Dendritic cell treated with granulocyte-macrophage colony-stimulating factor and Interleukin-4, amounts not matched to agents 40 ng/mL and 50 ng/mL, for 4 days (primary cell): ENCODE measurements around the gene CTSG.
"Not testable (repeated sequence)": the region's sequence is repeated elsewhere in the genome, so short reads cannot be mapped to it uniquely, and the experiment has no call there.

Experiments used
- H3K27ac Mint-ChIP-seq: one replicate; pipeline ENCODE4 v1.8.0; 2022; ENCODE audit warnings: mild to moderate bottlenecking, mixed read lengths
- H3K27me3 Mint-ChIP-seq: one replicate; pipeline ENCODE4 v1.8.0; 2022; ENCODE audit warnings: mild to moderate bottlenecking, mixed read lengths
- H3K36me3 Mint-ChIP-seq: one replicate; pipeline ENCODE4 v1.8.0; 2022; ENCODE audit warnings: low read depth, mixed read lengths
- H3K4me1 Mint-ChIP-seq: one replicate; pipeline ENCODE4 v1.8.0; 2022; ENCODE audit warnings: low read depth, mixed read lengths
- H3K4me3 Mint-ChIP-seq: one replicate; pipeline ENCODE4 v1.8.0; 2022; ENCODE audit warnings: mild to moderate bottlenecking, moderate library complexity, mixed read lengths
- H3K9me3 Mint-ChIP-seq: one replicate; pipeline ENCODE4 v1.8.0; 2022; ENCODE audit warnings: mixed read lengths
- intact Hi-C: fragments of 100-400 bp; cut with micrococcal nuclease; formaldehyde crosslinking; loops from one replicate; pipeline ENCODE4 v1.15.0; 2022

CTSG gene

GRCh38 chr14:24576182-24576581 is at the start of gene CTSG:
Gene CTSG (minus strand): TSS chr14:24576250. CDS start chr14:24576223, 27 bp downstream.
- peaks cover 45% of the 10 kb centered on the region for H3K4me1 Mint-ChIP-seq
- intact Hi-C loops, result no loop called here
- H3K27me3 Mint-ChIP-seq, result no peaks in the 10 kb centered on the region
- no peaks in the 10 kb centered on the region for H3K9me3 Mint-ChIP-seq
- no peak within 1 kb of the TSS for H3K4me3 Mint-ChIP-seq
- no peaks in the 10 kb centered on the region for H3K36me3 Mint-ChIP-seq
- peak within 1 kb of the TSS; percentile 3 for H3K27ac Mint-ChIP-seq

DNA sequence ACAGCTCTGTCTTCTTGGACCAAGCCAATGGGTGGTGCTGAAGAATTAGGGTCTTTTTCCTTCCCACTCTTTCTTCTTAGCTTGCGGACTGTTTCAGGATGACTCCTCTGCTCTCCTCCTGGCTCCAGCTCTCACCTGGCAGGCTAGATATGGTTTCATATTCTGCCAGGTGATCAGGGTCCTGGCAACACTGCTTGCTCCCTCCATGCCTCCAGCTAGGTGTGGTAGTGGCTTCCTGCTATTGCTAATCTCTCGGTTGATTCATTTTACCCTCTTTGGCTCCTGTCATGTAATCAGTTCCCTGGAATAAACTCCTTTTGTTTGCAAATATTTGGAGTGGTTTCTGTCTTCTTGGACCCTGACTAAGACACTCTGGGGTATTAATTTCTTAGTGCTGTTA is 37.7 kb upstream of the CTSG start:
- H3K4me1 Mint-ChIP-seq, result peaks cover 26% of the 10 kb centered on the region
- intact Hi-C loops, result no loop called here
- no peak overlapping the region for H3K27ac Mint-ChIP-seq
- no peaks in the 10 kb centered on the region for H3K27me3 Mint-ChIP-seq
- peaks cover 10% of the 10 kb centered on the region for H3K9me3 Mint-ChIP-seq
- no peak overlapping the region for H3K4me3 Mint-ChIP-seq
- H3K36me3 Mint-ChIP-seq, result no peaks in the 10 kb centered on the region

- peaks cover 28% of the 10 kb centered on the region for H3K4me1 Mint-ChIP-seq
- H3K4me3 Mint-ChIP-seq, result no peak overlapping the region
Observed at GRCh38 chr14:24613241-24613640, 37.2 kb upstream of the CTSG start.

GRCh38 chr14:24612196-24612595 is 36.1 kb upstream of the CTSG start:
- Mint-ChIP-seq H3K36me3 (no peaks in the 10 kb centered on the region), H3K27ac (peak overlapping the region; percentile 21), H3K4me1 (peaks cover 39% of the 10 kb centered on the region), H3K9me3 (peaks cover 10% of the 10 kb centered on the region), H3K4me3 (no peak overlapping the region), H3K27me3 (no peaks in the 10 kb centered on the region)
- intact Hi-C loops, result no loop called here

More at GRCh38 chr14:24613241-24613640, 37.2 kb upstream of the CTSG start:
- intact Hi-C loops, result no loop called here
- peaks cover 10% of the 10 kb centered on the region for H3K9me3 Mint-ChIP-seq
- H3K36me3 Mint-ChIP-seq, result no peaks in the 10 kb centered on the region
- no peaks in the 10 kb centered on the region for H3K27me3 Mint-ChIP-seq
- peak overlapping the region; percentile 21 for H3K27ac Mint-ChIP-seq

- peaks cover 58% of the 10 kb centered on the region for H3K4me1 Mint-ChIP-seq
- no peak within 1 kb of the TSS for H3K27ac Mint-ChIP-seq
- intact Hi-C loops, result no loop called here
- H3K4me3 Mint-ChIP-seq, result no peak within 1 kb of the TSS
- peaks cover 10% of the 10 kb centered on the region for H3K9me3 Mint-ChIP-seq
- H3K36me3 Mint-ChIP-seq, result no peaks in the 10 kb centered on the region
- peaks cover 2% of the 10 kb centered on the region for H3K27me3 Mint-ChIP-seq
Observed at GRCh38 chr14:24609655-24610344, 33.8 kb upstream of the CTSG start, which contains the start of gene GZMH. Gene GZMH (minus strand): TSS chr14:24609685. CDS start chr14:24609613, 72 bp downstream.

DNA sequence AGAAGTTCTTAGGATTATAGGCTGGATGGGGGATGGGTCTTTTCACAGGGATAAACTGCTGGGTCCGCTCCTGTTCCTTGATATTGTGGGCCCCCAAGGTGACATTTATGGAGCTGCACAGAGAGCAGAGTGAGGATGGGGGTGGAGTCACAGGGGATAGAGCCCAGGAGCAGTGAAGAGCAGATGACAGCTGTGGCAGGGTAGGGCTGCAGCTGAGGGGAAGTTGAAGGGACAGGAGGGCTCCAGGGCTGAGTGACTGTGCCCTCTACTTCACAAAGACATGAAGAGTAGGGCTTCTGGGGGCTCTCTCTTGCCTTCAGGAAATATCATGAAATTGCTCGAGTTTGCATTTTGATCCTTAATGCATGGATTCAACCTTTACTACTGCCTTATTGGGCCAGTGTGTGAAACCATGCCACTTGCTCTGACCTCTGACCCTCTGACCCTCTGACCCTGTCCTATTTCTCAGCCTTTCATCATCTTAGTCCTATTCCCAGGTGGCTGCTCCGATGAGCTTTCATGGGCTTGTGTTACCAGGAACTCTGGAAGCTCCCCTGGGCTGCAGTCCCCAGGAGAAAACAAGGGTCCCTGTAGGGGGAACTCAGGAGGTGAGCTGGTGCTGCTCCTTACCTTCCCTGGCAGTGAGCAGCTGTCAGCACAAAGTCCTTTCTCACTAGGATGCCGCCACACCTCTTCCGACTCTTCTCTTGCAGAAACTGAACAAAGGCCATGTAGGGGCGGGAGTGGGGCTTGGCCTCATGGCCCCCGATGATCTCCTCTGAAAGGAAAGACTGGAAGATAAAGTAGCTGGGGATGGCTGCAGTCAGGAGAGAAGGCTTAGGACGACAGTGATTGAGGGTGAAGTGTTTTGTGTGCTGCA is 31.8 kb upstream of the CTSG start:
- intact Hi-C loops, result loop anchor here (2.0 kb wide), 1 partner anchor 71 kb away; no protein-coding TSS in a partner anchor
- peaks cover 2% of the 10 kb centered on the region for H3K27me3 Mint-ChIP-seq
- H3K4me1 Mint-ChIP-seq, result peaks cover 44% of the 10 kb centered on the region
- no peak overlapping the region for H3K27ac Mint-ChIP-seq
- peaks cover 7% of the 10 kb centered on the region for H3K9me3 Mint-ChIP-seq
- no peaks in the 10 kb centered on the region for H3K36me3 Mint-ChIP-seq
- no peak overlapping the region for H3K4me3 Mint-ChIP-seq

- no peak overlapping the region for H3K4me3 Mint-ChIP-seq
- H3K27me3 Mint-ChIP-seq, result peaks cover 2% of the 10 kb centered on the region
- H3K36me3 Mint-ChIP-seq, result no peaks in the 10 kb centered on the region
- no peaks in the 10 kb centered on the region for H3K9me3 Mint-ChIP-seq
- H3K27ac Mint-ChIP-seq, result no peak overlapping the region
- intact Hi-C loops, result loop anchor here (2.0 kb wide), 1 partner anchor 72 kb away; no protein-coding TSS in a partner anchor
- H3K4me1 Mint-ChIP-seq, result peaks cover 36% of the 10 kb centered on the region
Observed at GRCh38 chr14:24607081-24607480, 31.0 kb upstream of the CTSG start.

GRCh38 chr14:24606297-24606696 is 30.2 kb upstream of the CTSG start:
- Mint-ChIP-seq H3K27ac (no peak overlapping the region), H3K36me3 (no peaks in the 10 kb centered on the region), H3K27me3 (peaks cover 2% of the 10 kb centered on the region), H3K4me3 (no peak overlapping the region), H3K4me1 (peaks cover 31% of the 10 kb centered on the region), H3K9me3 (no peaks in the 10 kb centered on the region)
- intact Hi-C loops, result loop anchor here (2.0 kb wide), 1 partner anchor 73 kb away; no protein-coding TSS in a partner anchor

DNA sequence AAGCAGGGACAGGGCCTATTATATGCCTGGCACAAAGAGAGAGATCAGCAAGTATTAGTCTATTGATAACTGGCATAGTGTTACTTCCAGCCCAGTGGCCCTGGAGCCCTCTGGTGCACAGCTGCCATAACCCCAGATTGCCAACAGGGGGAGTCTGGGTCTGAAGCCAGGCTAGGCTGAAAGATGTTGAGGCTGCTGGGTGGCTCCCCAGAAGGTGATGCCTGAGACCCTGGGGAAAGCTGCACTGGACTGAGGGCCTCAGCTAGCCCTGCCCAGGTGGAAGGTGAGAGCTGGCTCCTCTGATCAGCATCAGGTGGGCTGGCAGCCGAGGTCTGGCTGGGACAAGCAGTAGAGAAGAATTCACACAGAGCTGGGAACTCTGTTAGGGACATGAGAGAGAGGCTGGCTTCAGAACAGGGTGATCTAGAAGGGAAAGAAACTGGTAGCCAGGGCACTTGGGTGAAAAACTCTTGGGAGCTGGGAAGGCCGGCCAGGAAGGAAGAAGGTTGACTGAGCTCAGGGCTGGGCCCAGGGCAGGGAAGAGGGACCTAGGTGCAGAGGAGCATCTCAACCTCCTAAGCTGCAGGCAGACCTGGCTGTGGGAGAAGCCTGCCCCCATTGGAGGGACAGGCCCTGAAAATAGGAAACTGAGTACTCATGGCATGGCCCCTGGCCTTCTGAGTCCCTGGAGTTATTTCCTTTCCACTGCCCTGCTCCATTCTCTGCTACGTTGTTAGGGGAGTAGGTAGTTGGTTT is 29.6 kb upstream of the CTSG start:
- H3K36me3 Mint-ChIP-seq, result no peaks in the 10 kb centered on the region
- H3K27ac Mint-ChIP-seq, result no peak overlapping the region
- no peaks in the 10 kb centered on the region for H3K9me3 Mint-ChIP-seq
- no peak overlapping the region for H3K4me3 Mint-ChIP-seq
- peaks cover 2% of the 10 kb centered on the region for H3K27me3 Mint-ChIP-seq
- H3K4me1 Mint-ChIP-seq, result peaks cover 35% of the 10 kb centered on the region
- intact Hi-C loops, result loop anchor here (2.0 kb wide), 1 partner anchor 73 kb away; no protein-coding TSS in a partner anchor

- no peaks in the 10 kb centered on the region for H3K27me3 Mint-ChIP-seq
- H3K36me3 Mint-ChIP-seq, result no peaks in the 10 kb centered on the region
- H3K9me3 Mint-ChIP-seq, result peaks cover 18% of the 10 kb centered on the region
- H3K4me1 Mint-ChIP-seq, result peaks cover 19% of the 10 kb centered on the region
- H3K27ac Mint-ChIP-seq, result no peak overlapping the region
- intact Hi-C loops, result no loop called here
- no peak overlapping the region for H3K4me3 Mint-ChIP-seq
Observed at GRCh38 chr14:24597403-24597802, 21.4 kb upstream of the CTSG start.

- intact Hi-C loops, result no loop called here
- Mint-ChIP-seq H3K9me3 (peaks cover 31% of the 10 kb centered on the region), H3K4me1 (peaks cover 12% of the 10 kb centered on the region), H3K36me3 (no peaks in the 10 kb centered on the region), H3K27ac (no peak overlapping the region), H3K27me3 (no peaks in the 10 kb centered on the region), H3K4me3 (no peak overlapping the region)
Observed at GRCh38 chr14:24595073-24595808, 19.2 kb upstream of the CTSG start.

- H3K4me1 Mint-ChIP-seq, H3K4me3 Mint-ChIP-seq, H3K27ac Mint-ChIP-seq, H3K36me3 Mint-ChIP-seq, intact Hi-C loops, H3K27me3 Mint-ChIP-seq: not testable (repeated sequence)
- H3K9me3 Mint-ChIP-seq, result peaks cover 54% of the 10 kb centered on the region
Observed at GRCh38 chr14:24591004-24591403, 15.0 kb upstream of the CTSG start.

DNA sequence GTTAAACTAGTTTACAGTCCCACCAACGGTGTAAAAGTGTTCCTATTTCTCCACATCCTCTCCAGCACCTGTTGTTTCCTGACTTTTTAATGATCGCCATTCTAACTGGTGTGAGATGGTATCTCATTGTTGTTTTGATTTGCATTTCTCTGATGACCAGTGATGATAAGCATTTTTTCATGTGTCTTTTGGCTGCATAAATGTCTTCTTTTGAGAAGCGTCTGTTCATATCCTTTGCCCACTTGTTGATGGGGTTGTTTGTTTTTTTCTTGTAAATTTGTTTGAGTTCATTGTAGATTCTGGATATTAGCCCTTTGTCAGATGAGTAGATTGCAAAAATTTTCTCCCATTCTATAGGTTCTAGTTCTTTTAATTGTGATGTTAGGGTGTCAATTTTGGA is 8.4 kb upstream of the CTSG start:
- H3K4me3 Mint-ChIP-seq, H3K27ac Mint-ChIP-seq, H3K36me3 Mint-ChIP-seq, intact Hi-C loops, H3K27me3 Mint-ChIP-seq: not testable (repeated sequence)
- Mint-ChIP-seq H3K4me1 (peaks cover 10% of the 10 kb centered on the region), H3K9me3 (peaks cover 31% of the 10 kb centered on the region)
